Vagina (tissue), 2 donors: ENCODE measurements around the gene UBE2L3. TPM values are rescaled to one million over a fixed set of nuclear protein-coding genes. Genes with fewer than 3 reads are reported as not detected.

ENCODE experiments used
- DNase-seq, 2 donors: peaks; one replicate each; pipeline ENCODE4 v3.0.0-alpha.2; 2017; ENCODE audit errors: extremely low spot score in 2 of 2
- H3K27ac ChIP-seq: fragments of 200-600 bp; sonication (generic); one replicate; pipeline ENCODE4 v1.5.1; 2019
- H3K27me3 ChIP-seq: fragments of 200-600 bp; sonication (generic); one replicate; pipeline ENCODE4 v1.5.1; 2019
- H3K36me3 ChIP-seq, 2 donors: fragments of 200-600 bp; sonication (generic); one replicate each; pipeline ENCODE4 v1.5.1; 2017 to 2019
- H3K4me1 ChIP-seq: fragments of 200-600 bp; sonication (generic); one replicate; pipeline ENCODE4 v1.5.1; 2019
- H3K4me3 ChIP-seq, 2 donors: fragments of 200-600 bp; sonication (generic); 1 replicate in 1 of 2; 2 replicates in 1 of 2; pipeline ENCODE4 v1.5.1; 2016 to 2019
- H3K9me3 ChIP-seq: fragments of 200-600 bp; sonication (generic); one replicate; pipeline ENCODE4 v1.5.1; 2019
- CTCF ChIP-seq, 3 experiments: fragments of 450-650 bp in 2 of 3; fragments of 200-600 bp in 1 of 3; sonication (generic) in 1 of 3; IDR thresholded peaks; one replicate each; pipeline ENCODE4 v1.5.1; 2017 to 2019; ENCODE audit warnings: antibody characterized with exemption in 3 of 3, mild to moderate bottlenecking in 2 of 3, moderate library complexity in 2 of 3
- POLR2A ChIP-seq, 2 donors: fragments of 450-650 bp; IDR thresholded peaks; one replicate each; pipeline ENCODE4 v1.6.1; 2017; ENCODE audit warnings: antibody characterized with exemption in 2 of 2, mild to moderate bottlenecking in 2 of 2, moderate library complexity in 2 of 2
- POLR2AphosphoS5 ChIP-seq, 2 donors: sonication (generic); formaldehyde crosslinking; IDR thresholded peaks; one replicate each; pipeline ENCODE4 v1.9.0; 2017; ENCODE audit warnings: antibody characterized with exemption in 2 of 2, mild to moderate bottlenecking in 2 of 2, low read depth in 1 of 2; ENCODE audit not compliant: insufficient read depth in 1 of 2
- intact Hi-C: fragments of 100-400 bp; cut with DNase I; formaldehyde crosslinking; loops from one replicate; pipeline ENCODE4 v1.15.1; 2023
- total RNA-seq: library from RNA; depleted of rRNA; stranded (reverse); fragments of >200 nt; gene quantifications from one replicate; pipeline ENCODE4 v1.2.3, GENCODE V29; 2016

The UBE2L3 gene
- total RNA-seq, 1 donor from 2014 or later: 32.7 TPM

- H3K36me3 ChIP-seq: peaks cover 0 to 4% of the 10 kb centered on the region in 2 donors
- no peak for TF ChIP-seq POLR2AphosphoS5 (IDR thresholded peaks at IDR 0.05; ENCODE audit: insufficient read depth in 1 of 2, low read depth in 1 of 2)
- TF ChIP-seq CTCF (IDR thresholded peaks at IDR 0.05): no peak
- no peak for TF ChIP-seq POLR2A (IDR thresholded peaks at IDR 0.05)
- H3K4me3 ChIP-seq: no peak overlapping the region
- no peak overlapping the region for H3K27ac ChIP-seq
- H3K27me3 ChIP-seq: no peaks in the 10 kb centered on the region
- H3K4me1 ChIP-seq: peaks cover 57% of the 10 kb centered on the region
- no peak for DNase-seq
- H3K9me3 ChIP-seq: no peaks in the 10 kb centered on the region
- intact Hi-C loops: no loop called here
These were observed 59.4 kb downstream of the UBE2L3 start for GRCh38 chr22:21626735-21627469.

GRCh38 chr22:21628386-21629254 is 61.1 kb downstream of the UBE2L3 start:
- no peak for TF ChIP-seq POLR2AphosphoS5 (IDR thresholded peaks at IDR 0.05; ENCODE audit: insufficient read depth in 1 of 2, low read depth in 1 of 2)
- TF ChIP-seq CTCF (IDR thresholded peaks at IDR 0.05): no peak
- TF ChIP-seq POLR2A (IDR thresholded peaks at IDR 0.05): no peak
- DNase-seq: no peak
- Histone ChIP-seq H3K4me3 (peak overlapping the region; percentile 90 to 92), H3K27me3 (no peaks in the 10 kb centered on the region), H3K4me1 (peaks cover 43% of the 10 kb centered on the region), H3K36me3 (peaks cover 0 to 4% of the 10 kb centered on the region in 2 donors), H3K9me3 (no peaks in the 10 kb centered on the region), H3K27ac (peak overlapping the region; percentile 65)
- intact Hi-C loops: no loop called here

- Histone ChIP-seq H3K36me3 (peaks cover 0 to 4% of the 10 kb centered on the region in 2 donors), H3K27me3 (no peaks in the 10 kb centered on the region), H3K4me1 (peaks cover 35% of the 10 kb centered on the region), H3K9me3 (no peaks in the 10 kb centered on the region), H3K4me3 (peak within 1 kb of the TSS; percentile 90 to 92), H3K27ac (peak within 1 kb of the TSS; percentile 65)
- TF ChIP-seq POLR2AphosphoS5 (IDR thresholded peaks at IDR 0.05; ENCODE audit: insufficient read depth in 1 of 2, low read depth in 1 of 2): peak; percentile 25 to 71
- TF ChIP-seq POLR2A (IDR thresholded peaks at IDR 0.05): peak in 1 of 2 donors; percentile 65
- TF ChIP-seq CTCF (IDR thresholded peaks at IDR 0.05): peak in 1 of 3 experiments; percentile 85
- DNase-seq: no peak
- intact Hi-C loops: no loop called here
These were observed 62.0 kb downstream of the UBE2L3 start, which contains the start of gene YDJC for GRCh38 chr22:21629255-21630149. TSS of gene YDJC (minus strand) at chr22:21630022. CDS start at chr22:21630014, 8 bp downstream.

GRCh38 chr22:21631025-21631424 is 63.5 kb downstream of the UBE2L3 start:
- no peaks in the 10 kb centered on the region for H3K27me3 ChIP-seq
- no peak for DNase-seq
- intact Hi-C loops: no loop called here
- H3K36me3 ChIP-seq: peaks cover 0 to 4% of the 10 kb centered on the region in 2 donors
- no peak for TF ChIP-seq POLR2A (IDR thresholded peaks at IDR 0.05)
- no peak for TF ChIP-seq POLR2AphosphoS5 (IDR thresholded peaks at IDR 0.05; ENCODE audit: insufficient read depth in 1 of 2, low read depth in 1 of 2)
- TF ChIP-seq CTCF (IDR thresholded peaks at IDR 0.05): no peak
- H3K4me3 ChIP-seq: no peak overlapping the region
- no peaks in the 10 kb centered on the region for H3K9me3 ChIP-seq
- H3K4me1 ChIP-seq: peaks cover 27% of the 10 kb centered on the region
- no peak overlapping the region for H3K27ac ChIP-seq
